K562 (cell line): ENCODE results near the gene PYGL.

Experiments used
- CHCHD3 ChIP-seq: fragments of 250-450 bp; sonication (Bioruptor Pico); IDR thresholded peaks from 2 replicates; pipeline ENCODE4 v2.1.2; 2022; ENCODE audit warnings: mild to moderate bottlenecking
- L3MBTL2 ChIP-seq: fragments of 450-650 bp; IDR thresholded peaks from 2 replicates; pipeline ENCODE4 v1.6.1; 2016; ENCODE audit warnings: mild to moderate bottlenecking, moderate library complexity
- RNF2 ChIP-seq: sonication (generic); IDR thresholded peaks from 2 replicates; pipeline ENCODE4 v1.6.1; 2016

DNA sequence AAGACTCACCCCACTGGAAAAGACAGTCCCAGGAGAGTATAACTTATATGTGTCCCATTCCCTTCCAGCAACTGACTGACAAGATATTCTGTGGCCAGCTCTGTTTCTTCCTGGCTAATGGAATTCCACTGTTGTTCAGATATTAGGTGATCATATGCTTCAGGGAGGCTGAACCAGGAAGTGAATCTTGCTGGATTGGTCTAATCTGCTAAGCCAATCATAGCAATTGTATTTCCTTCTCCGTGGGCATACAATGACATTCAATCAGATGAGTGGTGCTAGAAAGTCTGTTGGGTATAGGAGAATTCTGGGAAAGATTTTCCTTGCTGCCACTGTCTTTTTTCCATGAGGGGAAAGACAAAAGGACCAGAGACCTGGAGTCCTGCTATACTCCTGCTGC, 12.1 kb downstream of the PYGL start:
- no peak for TF ChIP-seq L3MBTL2
- no peak for TF ChIP-seq CHCHD3 (CRISPR knock-in tag)
- TF ChIP-seq RNF2: no peak
